ENCODE data around the gene USP31.

DNA sequence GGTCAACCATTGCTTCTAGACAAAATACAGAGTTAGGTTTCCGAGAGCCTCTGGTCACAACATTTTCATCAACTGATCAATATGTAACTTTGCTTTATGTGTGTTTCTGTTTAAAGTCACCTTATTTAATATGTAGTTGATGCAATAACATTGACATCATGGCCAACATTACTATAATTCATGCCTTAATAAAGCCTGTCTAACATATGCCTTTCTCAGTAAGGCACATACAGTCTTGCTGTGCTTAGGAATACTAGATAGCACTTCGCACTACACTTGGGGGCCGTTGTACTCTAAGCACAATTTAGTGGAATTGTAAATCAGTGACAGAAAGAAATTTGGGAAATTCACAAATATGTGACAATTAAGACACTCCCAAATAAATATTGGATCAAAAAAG, 23.7 kb upstream of the USP31 start:
- TF ChIP-seq, protein P1, sequence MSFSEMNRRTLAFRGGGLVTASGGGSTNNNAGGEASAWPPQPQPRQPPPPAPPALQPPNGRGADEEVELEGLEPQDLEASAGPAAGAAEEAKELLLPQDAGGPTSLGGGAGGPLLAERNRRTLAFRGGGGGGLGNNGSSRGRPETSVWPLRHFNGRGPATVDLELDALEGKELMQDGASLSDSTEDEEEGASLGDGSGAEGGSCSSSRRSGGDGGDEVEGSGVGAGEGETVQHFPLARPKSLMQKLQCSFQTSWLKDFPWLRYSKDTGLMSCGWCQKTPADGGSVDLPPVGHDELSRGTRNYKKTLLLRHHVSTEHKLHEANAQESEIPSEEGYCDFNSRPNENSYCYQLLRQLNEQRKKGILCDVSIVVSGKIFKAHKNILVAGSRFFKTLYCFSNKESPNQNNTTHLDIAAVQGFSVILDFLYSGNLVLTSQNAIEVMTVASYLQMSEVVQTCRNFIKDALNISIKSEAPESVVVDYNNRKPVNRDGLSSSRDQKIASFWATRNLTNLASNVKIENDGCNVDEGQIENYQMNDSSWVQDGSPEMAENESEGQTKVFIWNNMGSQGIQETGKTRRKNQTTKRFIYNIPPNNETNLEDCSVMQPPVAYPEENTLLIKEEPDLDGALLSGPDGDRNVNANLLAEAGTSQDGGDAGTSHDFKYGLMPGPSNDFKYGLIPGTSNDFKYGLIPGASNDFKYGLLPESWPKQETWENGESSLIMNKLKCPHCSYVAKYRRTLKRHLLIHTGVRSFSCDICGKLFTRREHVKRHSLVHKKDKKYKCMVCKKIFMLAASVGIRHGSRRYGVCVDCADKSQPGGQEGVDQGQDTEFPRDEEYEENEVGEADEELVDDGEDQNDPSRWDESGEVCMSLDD (CRISPR knock-in tag; IDR thresholded peaks at IDR 0.05; ENCODE audit: borderline replicate concordance), result no peak
- TF ChIP-seq RNF2 (conservative IDR thresholded peaks at IDR 0.05; ENCODE audit: low read depth), result no peak
- TF ChIP-seq ZZZ3 (CRISPR knock-in tag; IDR thresholded peaks at IDR 0.05; ENCODE audit: borderline replicate concordance), result no peak
- TF ChIP-seq ZNF766 (CRISPR knock-in tag; IDR thresholded peaks at IDR 0.05; ENCODE audit: borderline replicate concordance), result no peak
- TF ChIP-seq, protein P2, sequence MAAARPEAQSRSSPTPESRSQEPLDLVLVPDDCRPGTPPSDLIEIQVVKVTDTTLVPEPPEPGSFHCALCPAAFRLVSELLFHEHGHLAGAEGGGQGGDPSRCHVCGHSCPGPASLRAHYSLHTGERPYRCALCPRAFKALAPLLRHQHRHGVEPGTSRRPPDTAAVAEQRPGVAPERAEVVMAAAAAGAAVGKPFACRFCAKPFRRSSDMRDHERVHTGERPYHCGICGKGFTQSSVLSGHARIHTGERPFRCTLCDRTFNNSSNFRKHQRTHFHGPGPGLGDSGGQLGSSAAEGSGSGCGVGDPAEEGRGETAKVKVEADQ (CRISPR knock-in tag; IDR thresholded peaks at IDR 0.05; ENCODE audit: borderline replicate concordance), result no peak
- TF ChIP-seq ZNF484 (CRISPR knock-in tag; IDR thresholded peaks at IDR 0.05; ENCODE audit: borderline replicate concordance, low read depth), result no peak

All from HepG2 (cell line).